ENCODE data around the gene PLCG2.
"Not testable (repeated sequence)": the region's sequence is repeated elsewhere in the genome, so short reads cannot be mapped to it uniquely, and the experiment has no call there.

PLCG2 gene

DNA sequence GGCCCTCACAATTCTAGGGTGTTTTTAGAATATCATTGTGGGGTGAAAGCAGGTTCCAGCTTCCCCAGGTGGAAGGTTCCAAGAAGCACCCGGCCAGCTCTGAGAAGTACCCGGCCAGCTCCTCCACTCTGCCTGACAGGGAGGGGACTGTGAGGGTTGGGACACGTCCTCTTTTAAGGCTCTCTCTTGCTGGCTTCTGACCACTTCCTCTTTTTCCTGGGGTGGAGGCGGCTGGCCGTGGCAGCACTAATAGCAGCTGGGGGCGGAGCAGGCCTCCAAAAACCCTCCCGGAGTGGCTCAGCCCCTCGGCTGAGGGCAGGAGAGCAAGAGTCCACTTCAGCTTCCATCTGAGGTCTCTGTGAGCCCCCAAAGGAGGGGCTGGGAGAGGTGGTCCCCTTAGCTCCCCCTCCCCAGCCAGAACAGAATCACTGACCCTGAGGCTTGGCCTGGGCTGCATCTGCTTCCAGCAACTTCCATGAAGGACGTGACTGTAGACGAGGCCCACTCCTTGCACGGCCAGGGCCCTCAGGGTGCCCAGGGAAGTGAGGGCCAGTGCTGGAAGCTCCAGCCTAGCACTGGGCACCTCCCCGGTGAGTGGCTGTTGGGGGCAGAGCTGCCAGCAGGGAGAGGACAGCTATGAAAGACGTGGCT lies 26.7 kb upstream of the PLCG2 start:
- in situ Hi-C loops (cut with MboI; ENCODE audit: low sequenced_read_pairs), result no loop called here

DNA sequence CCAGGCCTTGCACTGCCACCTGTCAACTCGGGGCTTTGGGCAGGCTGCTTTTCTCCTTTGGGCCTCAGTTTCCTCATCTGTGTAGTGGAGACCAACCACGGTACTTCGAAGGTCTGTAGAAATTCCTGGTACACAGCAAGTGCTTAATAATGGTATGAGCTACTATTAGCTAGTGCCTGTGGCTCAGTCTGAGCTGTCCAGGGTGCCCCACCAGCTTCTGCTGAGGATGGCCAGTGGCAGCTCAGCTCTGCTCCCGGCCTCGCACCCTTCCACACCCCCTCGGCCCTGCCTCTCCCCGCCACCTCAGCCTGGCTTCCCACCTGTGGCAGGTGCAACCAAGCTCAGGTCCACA lies 26.2 kb upstream of the PLCG2 start:
- in situ Hi-C loops (cut with MboI; ENCODE audit: low sequenced_read_pairs), result no loop called here

DNA sequence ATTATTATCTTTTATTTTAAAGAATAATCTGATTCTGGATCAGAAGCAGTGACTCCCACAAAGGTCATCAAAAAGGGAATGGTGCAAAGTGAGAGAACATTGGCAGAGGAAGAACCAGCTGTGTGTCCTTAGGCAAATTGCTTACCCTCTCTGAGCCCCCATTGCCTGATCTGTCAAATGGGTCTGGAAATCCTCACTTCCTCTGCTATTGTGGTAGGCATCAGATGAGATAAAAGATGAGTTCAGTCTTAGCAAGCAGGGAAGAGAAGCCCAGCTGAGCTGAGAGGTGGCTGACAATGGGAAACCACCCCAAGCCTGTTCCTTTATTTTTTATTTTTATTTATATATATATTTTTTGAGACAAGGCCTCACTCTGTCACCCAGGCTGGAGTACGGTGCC lies 24.2 kb upstream of the PLCG2 start:
- in situ Hi-C loops (cut with MboI; ENCODE audit: low sequenced_read_pairs), result no loop called here

DNA sequence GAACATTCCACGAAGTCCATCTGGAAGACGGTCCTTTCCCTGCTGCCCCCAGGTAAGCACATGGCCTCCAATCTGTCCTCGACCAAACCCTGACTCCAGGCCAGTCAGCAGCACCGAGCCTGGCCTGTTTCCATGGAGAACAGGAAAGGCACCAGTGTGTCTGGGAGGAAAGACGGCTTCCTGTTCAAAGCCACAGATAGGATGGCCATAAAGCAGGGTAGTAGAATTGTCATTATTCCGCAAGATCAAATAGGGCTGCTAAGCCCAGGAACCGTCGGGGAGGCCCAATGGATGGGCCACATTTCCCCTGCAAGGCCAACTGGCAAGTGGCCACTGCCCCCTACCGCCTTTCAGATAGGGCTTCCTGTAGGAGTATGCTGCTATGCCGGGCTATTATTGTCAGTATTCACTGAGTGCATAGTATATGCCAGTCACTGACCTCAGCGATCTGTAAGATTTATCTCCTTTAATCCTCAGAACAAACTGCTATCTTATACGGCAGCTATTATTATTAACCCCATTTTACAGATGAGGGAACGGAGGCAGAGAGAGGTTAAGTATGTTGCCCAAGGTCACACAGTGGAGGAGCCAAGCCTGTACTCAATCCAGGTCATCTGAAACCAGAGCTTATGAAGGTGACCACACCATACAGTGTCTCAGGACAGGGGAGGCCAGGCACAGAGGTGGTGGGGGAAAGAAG lies 23.0 kb upstream of the PLCG2 start:
- in situ Hi-C loops (cut with MboI; ENCODE audit: low sequenced_read_pairs), result no loop called here

DNA sequence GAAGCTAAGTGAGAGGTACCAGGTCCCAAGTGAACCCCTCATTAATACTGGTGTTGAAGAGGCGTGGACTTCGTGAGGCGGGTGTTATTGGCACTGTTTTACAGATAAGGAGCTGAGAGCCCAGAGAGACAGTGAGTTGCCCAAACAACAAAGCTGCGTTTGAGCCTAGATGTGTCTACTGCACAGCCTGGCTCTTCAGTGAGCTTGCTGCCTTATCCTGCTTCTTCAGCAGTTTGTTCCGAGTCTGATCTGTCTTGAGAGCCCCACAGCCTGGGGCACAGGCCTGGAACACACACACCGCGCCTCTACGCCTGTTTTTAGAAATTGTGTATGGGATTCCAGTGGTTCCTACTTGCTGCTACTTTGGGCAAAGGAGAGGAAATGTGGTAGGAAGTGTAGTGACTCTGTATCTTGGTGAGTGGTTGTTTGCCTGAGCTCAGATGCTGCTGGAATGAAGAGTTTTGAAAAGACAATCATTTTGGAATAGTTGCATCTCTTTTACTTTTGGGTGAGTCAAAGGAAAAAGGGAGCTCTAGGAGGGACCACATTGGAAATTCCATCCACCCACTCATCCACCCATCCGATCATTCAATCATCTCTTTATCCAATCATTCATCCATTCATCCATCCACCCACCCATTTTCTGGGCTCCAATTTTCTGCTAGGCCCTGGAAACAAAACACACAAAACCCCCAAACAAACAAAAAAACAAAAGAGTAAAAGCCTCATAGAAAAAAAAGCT lies 22.3 kb upstream of the PLCG2 start:
- in situ Hi-C loops (cut with MboI; ENCODE audit: low sequenced_read_pairs), result no loop called here

DNA sequence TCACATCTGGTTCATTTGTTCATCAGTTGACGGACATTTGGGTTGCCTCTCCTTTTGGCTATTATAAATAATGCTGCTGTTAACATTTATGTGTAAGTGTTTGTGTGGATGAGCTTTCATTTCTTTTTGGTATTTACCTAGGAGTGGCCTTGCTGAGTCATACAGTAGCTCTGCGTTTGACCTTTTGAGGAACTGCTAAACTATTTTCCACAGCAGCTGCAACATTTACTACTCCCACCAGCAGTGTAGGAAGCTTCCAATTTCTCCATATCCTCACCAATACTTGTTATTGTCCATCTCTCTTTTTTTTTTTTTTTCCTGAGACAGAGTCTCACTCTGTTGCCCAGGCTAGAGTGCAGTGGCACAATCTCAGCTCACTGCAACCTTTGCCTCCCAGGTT lies 20.7 kb upstream of the PLCG2 start:
- in situ Hi-C loops (cut with MboI; ENCODE audit: low sequenced_read_pairs), result no loop called here

DNA sequence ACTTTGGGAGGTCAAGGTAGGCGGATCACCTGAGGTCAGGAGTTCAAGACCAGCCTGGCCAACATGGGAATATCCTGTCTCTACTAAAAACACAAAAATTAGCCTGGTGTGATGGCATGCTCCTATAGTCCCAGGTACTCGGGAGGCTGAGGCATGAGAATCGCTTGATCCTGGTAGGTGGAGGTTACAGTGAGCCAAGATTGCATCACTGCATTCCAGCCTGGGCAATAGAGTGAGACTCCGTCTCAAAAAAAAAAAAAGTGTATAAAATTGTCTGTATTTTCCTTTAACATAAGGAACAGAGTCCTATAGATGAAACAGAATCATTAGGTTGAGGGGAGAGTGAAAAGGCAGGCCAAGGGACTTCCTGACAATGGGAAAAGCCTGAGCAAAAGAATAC lies 16.8 kb upstream of the PLCG2 start:
- in situ Hi-C loops (cut with MboI; ENCODE audit: low sequenced_read_pairs), result not testable (repeated sequence)

DNA sequence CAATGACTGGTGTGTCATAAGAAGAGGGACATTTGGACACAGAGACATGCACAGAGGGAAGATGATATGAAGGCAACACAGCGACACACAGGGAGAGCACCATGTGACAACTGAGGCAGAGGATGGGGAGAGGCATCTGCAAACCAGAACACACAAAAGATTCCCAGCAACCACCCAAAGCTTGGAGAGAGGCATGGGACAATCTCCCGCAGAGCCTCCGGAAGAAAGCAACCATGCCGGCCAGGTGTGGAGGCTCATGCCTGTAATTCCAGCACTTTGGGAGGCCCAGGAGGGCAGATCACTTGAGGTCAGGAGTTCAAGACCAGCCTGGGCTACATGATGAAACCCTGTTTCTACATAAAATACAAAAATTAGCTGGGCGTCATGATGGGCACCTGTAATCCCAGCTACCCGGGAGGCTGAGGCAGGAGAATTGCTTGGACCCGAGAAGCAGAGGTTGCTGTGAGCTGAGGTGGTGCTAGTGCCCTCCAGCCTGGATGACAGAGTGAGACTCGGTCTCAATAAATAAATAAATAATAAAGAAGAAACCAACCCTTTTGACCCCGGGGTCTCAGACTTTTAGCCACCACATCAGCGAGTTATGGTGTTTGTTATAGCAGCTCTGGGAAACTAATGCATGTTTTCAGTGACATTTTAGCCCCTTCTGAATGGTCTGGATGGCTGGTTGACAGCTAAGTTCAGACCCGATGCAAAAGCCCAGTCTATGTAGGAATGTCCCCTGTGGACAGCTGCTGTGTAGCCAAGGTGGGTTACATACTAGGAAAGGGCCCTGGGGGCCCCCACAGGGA lies 13.8 kb upstream of the PLCG2 start:
- in situ Hi-C loops (cut with MboI; ENCODE audit: low sequenced_read_pairs), result no loop called here

DNA sequence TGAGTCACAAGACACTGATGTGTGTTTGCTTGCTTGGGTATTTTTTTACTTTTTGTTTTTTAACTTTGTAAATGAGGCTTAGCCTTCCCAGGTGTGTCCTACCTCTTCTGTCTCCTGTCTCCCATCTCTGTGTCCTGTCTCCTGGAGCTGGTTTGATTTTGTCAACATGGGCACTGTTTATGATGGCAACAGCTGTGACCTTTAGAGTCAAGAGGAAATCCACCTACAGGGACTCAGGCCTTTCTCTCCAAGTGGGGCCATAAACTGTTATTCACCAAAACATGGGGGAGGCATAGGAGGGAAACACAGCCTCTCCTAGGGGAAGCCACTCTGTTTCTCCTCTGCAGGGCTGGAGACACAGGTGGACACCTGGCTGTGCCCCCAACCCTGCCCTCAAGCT lies 13.1 kb upstream of the PLCG2 start:
- in situ Hi-C loops (cut with MboI; ENCODE audit: low sequenced_read_pairs), result no loop called here

DNA sequence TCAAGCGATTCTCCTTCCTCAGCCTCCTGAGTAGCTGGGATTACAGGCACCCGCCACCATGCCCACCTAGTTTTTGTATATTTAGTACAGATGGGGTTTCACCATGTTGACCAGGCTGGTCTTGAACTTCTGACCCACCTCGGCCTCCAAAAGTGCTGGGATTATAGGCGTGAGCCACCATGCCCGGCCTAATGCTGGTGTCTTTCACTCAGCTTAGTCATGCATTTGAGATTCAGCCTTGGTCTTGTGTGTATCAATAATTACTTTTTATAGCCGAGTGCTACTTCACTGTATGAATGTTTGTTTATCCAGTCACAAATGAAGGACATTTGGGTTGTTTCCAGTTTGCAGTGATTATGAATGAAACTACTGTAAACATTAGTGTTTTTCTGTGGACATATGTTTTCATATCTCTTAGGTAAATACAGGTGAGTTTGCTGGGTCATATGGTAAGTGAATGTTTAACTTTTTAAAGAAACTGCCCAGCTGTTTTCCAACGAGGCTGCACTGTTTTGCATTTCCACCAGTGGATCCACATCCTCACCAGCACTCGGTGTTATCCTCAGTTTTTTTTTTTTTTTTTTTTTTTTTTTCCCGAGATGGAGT lies 11.0 kb upstream of the PLCG2 start:
- in situ Hi-C loops (cut with MboI; ENCODE audit: low sequenced_read_pairs), result no loop called here

DNA sequence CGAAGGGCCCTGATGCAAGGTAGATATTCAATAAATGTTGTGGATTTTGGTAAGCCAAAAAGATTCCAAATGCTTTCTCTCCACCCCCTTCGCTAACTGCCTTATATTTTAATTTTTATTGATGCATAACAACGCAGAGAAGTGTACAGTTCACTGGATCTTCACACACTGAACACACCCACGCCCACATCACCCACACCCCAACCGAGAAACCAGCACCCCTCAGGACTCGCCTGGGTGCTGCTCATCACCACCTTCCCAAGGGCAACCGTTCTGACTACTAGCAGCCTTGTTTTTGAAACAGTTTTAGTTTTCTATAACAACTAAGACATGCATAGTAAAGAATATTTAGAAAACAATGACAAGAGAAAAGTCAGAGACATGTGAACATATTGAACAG lies 9.1 kb upstream of the PLCG2 start:
- in situ Hi-C loops (cut with MboI; ENCODE audit: low sequenced_read_pairs), result no loop called here

DNA sequence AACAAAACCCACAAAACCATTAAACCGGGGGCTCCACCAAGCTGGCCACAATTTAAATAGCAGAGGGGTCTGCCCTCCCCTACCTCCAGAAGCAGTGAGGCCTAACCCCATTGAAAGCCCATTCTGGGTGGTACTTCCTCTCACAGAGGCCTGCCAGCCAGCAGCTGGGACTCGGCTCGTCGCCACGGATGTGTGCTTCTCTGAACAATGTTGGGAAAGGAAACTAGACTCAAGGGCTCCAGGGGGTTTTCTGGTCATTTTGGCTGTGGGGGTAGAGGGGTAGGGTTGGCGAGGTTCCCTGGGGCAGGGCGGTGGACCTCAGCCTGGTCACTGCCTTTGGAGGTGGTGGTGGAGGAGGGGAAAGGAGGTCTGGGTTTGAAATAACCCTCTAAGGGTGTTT lies 4.7 kb upstream of the PLCG2 start:
- in situ Hi-C loops (cut with MboI; ENCODE audit: low sequenced_read_pairs), result no loop called here

DNA sequence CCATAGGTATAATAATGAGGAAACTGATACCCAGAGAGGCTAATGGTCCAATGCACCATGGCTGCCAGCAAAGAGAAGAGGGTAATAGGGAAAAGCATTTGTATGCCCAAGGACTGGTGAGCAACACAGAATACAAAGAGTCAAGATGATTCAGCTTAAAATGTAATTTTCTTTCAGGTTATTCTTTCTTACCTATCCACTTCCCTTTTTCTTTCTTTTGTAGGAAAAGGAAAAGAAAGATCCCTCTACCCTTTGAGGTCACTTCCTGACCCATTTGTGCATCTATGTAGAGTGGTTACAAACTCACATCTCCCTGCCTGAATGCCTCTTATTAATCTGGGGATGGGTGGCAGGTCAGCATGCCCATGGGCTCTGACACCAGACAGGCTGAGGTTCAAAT lies 3.5 kb upstream of the PLCG2 start:
- in situ Hi-C loops (cut with MboI; ENCODE audit: low sequenced_read_pairs), result no loop called here

DNA sequence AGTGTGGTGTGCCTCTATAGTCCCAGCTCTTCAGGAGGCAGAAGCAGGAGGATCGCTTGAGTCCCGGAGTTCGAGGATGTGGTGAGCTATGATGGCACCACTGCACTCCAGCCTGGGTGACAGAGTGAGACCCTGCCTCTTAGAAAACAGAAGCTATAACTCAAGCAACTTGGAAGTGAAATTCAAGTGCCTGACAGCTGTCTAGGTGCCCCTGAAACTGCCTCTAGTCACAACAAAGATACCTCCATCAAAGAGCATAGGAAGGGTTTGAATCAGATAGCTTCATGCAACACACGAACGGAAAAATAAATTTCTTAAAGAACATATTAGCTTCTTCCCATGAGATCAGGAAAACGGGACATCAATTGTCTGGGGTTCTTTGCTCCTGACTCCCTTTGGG lies 860 bp upstream of the PLCG2 start:
- in situ Hi-C loops (cut with MboI; ENCODE audit: low sequenced_read_pairs), result no loop called here

DNA sequence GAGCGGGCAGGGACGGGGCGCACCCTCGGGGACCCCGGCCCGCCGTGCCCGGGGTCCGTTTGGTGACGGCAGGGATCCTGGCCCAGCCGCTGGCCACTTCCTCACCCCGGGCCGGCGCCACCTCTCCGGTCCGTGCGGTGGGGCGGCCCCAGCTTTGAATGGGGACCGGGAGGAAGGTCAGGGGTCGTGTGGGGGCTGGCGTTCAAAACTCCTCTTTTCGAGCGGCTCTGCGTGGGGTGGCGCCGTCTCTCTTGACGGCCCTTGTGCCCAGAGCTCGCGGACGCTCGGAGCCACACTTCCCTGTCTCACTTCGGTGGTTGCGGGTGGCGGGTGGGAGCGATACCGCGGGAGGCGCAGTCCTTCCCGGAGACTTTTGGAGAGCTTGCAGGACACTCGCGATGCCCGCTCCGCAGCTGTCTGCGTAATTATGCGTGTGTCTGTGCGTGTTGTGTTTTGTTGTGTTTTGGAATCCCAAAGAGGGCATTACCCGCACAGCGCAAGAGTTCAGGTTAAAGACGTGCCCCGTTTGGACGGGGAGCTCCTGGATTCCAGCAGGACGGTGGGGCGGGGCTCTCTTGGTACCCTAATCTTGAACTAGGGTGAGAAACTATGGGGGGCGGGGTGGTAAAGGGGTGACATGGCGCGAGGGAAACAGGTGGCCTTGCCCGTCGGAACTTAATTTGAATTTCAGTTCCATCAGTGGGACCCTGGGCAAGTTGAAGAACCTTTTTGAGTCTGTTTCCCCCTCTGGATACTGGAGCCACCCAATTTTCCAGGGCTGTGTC lies 637 bp downstream of the PLCG2 start:
- in situ Hi-C loops (cut with MboI; ENCODE audit: low sequenced_read_pairs), result no loop called here

DNA sequence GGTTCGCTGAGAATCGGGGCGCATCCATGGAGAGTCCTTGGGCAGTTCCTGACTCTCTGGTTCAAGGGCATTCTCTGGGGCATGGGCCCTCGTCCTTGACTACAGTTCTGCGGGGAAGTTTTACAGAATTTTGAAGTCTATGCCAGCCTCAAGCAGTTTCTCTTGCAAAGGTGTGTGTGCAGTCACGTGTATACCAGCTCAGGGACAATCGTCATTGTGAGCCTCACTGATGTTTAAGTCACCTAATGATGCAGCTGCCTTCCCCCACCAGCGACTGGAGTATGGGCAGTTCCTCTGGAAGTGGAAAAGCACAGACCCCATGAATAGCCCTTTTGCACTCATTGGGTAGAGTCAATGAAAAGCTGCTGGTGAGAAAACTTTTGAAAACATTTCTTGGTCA lies 1.3 kb downstream of the PLCG2 start:
- in situ Hi-C loops (cut with MboI; ENCODE audit: low sequenced_read_pairs), result no loop called here

DNA sequence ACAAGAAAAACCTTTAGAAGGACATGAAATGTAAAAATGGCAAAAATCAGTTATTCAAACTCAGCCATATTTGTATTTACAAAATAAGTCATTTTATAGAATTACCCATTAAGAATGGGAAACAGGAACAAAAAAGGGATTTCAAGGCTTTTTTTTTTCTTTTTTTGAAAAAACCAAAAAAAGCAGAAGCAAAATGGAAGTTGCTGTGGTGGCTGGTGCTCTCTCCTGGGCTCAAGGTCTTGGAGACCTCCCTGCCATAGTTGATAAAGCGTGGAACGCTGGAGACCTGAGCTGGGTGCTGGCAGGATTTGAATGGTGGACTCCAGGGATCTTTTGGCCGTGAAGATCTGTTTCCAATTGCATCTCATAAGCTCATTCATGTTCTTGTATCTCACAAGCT lies 3.1 kb downstream of the PLCG2 start:
- in situ Hi-C loops (cut with MboI; ENCODE audit: low sequenced_read_pairs), result no loop called here

DNA sequence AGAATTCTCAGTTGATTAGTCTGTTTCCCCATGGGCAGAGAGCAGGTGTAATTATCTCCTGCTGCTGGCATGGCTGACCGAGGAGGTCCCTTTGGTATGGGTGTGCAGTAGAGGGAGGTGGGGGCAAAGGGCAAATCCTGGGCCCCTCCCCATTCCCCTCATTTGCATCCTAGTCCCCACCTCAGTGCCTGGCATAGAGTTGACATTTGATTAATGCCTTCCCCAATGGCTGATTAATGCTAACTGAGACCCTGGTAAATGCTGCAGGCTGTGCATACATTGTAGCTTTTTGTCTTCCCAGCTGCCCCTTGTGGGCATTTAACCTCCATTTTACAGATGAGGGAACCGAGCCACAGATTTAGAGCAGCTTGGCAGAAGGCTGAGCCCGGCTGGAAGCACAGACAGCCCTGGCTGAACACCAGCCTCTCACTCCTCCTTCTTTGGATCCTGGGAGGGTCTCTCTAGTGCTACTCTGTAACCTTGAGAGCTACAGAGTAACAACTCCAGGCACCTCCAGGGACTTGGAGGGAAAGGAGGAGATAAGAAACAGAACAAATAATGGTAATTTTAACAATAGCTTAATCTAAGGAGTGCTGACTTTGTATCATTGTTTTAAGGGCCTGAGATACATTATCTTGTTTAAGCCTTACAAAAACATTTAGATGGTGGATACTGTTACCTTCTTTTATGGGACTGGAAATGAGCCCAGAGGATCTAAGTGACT lies 5.1 kb downstream of the PLCG2 start:
- in situ Hi-C loops (cut with MboI; ENCODE audit: low sequenced_read_pairs), result no loop called here

DNA sequence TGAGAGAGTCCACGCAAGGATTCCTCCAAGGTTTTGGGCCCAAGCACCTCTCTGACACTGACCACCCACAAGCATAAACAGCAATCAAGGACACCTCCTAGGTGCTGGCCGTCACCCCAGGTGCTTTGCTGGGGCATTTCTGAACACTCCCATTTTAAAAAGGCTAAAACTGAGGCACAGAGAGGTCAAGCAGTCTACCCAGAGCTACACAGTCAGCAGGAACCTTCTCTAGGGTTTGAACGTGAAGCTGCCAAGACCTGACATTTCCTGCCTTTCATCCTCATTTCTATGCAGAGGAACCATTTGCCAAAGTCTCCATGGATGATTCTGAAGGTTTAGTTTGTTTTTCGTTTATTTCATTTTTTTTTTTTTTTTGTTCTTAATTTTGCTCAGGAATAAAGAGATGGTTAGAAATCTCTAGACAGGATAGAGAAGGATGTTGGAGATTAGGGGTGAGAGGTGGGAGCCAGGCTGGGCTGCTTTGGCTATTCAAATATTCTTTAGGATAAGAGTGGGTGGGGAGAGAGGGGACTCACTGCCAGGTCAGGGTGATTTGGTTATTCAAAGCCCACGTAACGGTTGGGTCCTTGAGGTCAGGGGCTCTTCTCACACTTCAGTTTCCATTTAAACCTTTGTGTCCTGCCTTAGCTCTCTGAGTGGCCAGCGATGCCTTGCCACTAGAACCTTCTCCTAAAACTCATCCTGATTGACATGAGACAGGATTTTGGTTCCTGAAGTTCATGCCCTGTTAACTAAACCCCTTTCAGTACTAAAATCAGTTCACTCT lies 6.2 kb downstream of the PLCG2 start:
- in situ Hi-C loops (cut with MboI; ENCODE audit: low sequenced_read_pairs), result no loop called here

Data from HL-60/S4 treated with retinoic acid at 250 ng/mL for 4 days and 3 days (cell line).